Stomach (tissue), 9 donors: Measurements from ENCODE around the gene VPS41. TPM values are rescaled to one million over a fixed set of nuclear protein-coding genes. Genes with fewer than 3 reads are reported as not detected.

Experiments used
- DNase-seq, 2 donors: peaks; one replicate each; pipeline versions ENCODE4 v3.0.0 to v3.0.0-alpha.2; 2013 to 2019
- H3K27ac ChIP-seq, 5 donors: fragments of 200-600 bp in 4 of 5; sonication (generic) in 4 of 5; one replicate each; pipeline ENCODE4 v1.5.1; 2013 to 2019; ENCODE audit warnings: mild to moderate bottlenecking in 1 of 5, moderate library complexity in 1 of 5
- H3K27me3 ChIP-seq, 3 donors: fragments of 200-600 bp; sonication (generic); one replicate each; pipeline ENCODE4 v1.5.1; 2017 to 2019; ENCODE audit warnings: mixed run types in 1 of 3
- H3K36me3 ChIP-seq, 4 donors: fragments of 200-600 bp; sonication (generic); 1 replicate in 3 of 4; 2 replicates in 1 of 4; pipeline ENCODE4 v1.5.1; 2016 to 2019
- H3K4me1 ChIP-seq, 4 donors: fragments of 200-600 bp; sonication (generic); one replicate each; pipeline ENCODE4 v1.5.1; 2016 to 2019
- H3K4me3 ChIP-seq, 4 donors: fragments of 200-600 bp; sonication (generic) in 3 of 4; one replicate each; pipeline ENCODE4 v1.5.1; 2016 to 2019; ENCODE audit warnings: mild to moderate bottlenecking in 1 of 4
- H3K9me3 ChIP-seq, 4 donors: fragments of 200-600 bp; sonication (generic); one replicate each; pipeline ENCODE4 v1.5.1; 2016 to 2019
- CTCF ChIP-seq, 7 experiments: fragments of 450-650 bp in 4 of 7; fragments of 200-600 bp in 3 of 7; sonication (generic) in 3 of 7; IDR thresholded peaks; one replicate each; pipeline ENCODE4 v1.5.1; 2016 to 2019; ENCODE audit warnings: antibody characterized with exemption in 7 of 7, control low read depth in 2 of 7, mild to moderate bottlenecking in 1 of 7
- EP300 ChIP-seq: sonication (generic); formaldehyde crosslinking; IDR thresholded peaks from one replicate; pipeline ENCODE4 v1.6.1; 2017; ENCODE audit warnings: antibody characterized with exemption
- POLR2A ChIP-seq, 4 donors: fragments of 450-650 bp; IDR thresholded peaks; one replicate each; pipeline ENCODE4 v1.6.1; 2016; ENCODE audit warnings: antibody characterized with exemption in 4 of 4, control low read depth in 2 of 4, mild to moderate bottlenecking in 1 of 4, moderate library complexity in 1 of 4
- POLR2AphosphoS5 ChIP-seq, 3 donors: sonication (generic); formaldehyde crosslinking; IDR thresholded peaks; one replicate each; pipeline ENCODE4 v1.6.1; 2016; ENCODE audit warnings: antibody characterized with exemption in 3 of 3
- WGBS, 5 donors: extraction: QIAGEN DNeasy Blood & Tissue Kit in 3 of 5; methylation state at CpG; one replicate each; pipeline versions ENCODE4 v1.1.5 to v1.1.7; 2013 to 2018; 5-methylcytosine and 5-hydroxymethylcytosine counted together
- intact Hi-C: fragments of 100-400 bp; cut with DNase I; formaldehyde crosslinking; loops from one replicate; pipeline ENCODE4 v1.15.1; 2023; ENCODE audit warnings: low total_unique reads
- polyA plus RNA-seq, 3 donors: library from polyadenylated mRNA; stranded (reverse); fragments of 200-250 nt; gene quantifications; one replicate each; pipeline ENCODE4 v1.2.3, GENCODE V29; 2013
- total RNA-seq, 5 donors: library from RNA; depleted of rRNA; stranded (reverse); fragments of >200 nt; gene quantifications; one replicate each; pipeline versions ENCODE4 v1.1.0 to v1.2.3, GENCODE V29; 2014 to 2016
- donor health status: healthy with polysubstance abuse.
- donor health status: Bipolar disorder and iron deficiency.
- donor health status: healthy.

The VPS41 gene
- total and polyA plus RNA-seq, 8 donors, result 8.2 to 122 (median 41.4) TPM

GRCh38 chr7:38704041-38704547, 204.9 kb downstream of the VPS41 start:
- Histone ChIP-seq H3K4me3 (no peak overlapping the region), H3K9me3 (peaks cover 0 to 12% (median 0%) of the 10 kb centered on the region in 4 donors), H3K27me3 (peaks cover 0 to 5% (median 0%) of the 10 kb centered on the region in 3 donors), H3K4me1 (no peaks in the 10 kb centered on the region), H3K36me3 (no peaks in the 10 kb centered on the region), H3K27ac (no peak overlapping the region)
- intact Hi-C loops, result no loop called here
- DNase-seq, result no peak
- TF ChIP-seq POLR2AphosphoS5 (IDR thresholded peaks at IDR 0.05) (no peak), POLR2A (IDR thresholded peaks at IDR 0.05) (no peak), CTCF (IDR thresholded peaks at IDR 0.05) (no peak)
- WGBS, 5 donors, result 32 to 47% (median 35%) methylated on average over 4 of the region's 4 CpGs

- H3K36me3 ChIP-seq, result no peaks in the 10 kb centered on the region
- WGBS, 5 donors, result 65 to 79% (median 77%) methylated on average over 4 of the region's 4 CpGs
- TF ChIP-seq EP300, result no peak
- no peak for TF ChIP-seq POLR2A (IDR thresholded peaks at IDR 0.05)
- no peak for TF ChIP-seq CTCF (IDR thresholded peaks at IDR 0.05)
- no peak for TF ChIP-seq POLR2AphosphoS5 (IDR thresholded peaks at IDR 0.05)
- no peak for DNase-seq
- intact Hi-C loops, result no loop called here
- no peaks in the 10 kb centered on the region for H3K4me1 ChIP-seq
- H3K27ac ChIP-seq, result no peak overlapping the region
- H3K9me3 ChIP-seq, result peaks cover 0 to 12% (median 0%) of the 10 kb centered on the region in 4 donors
- no peak overlapping the region for H3K4me3 ChIP-seq
- H3K27me3 ChIP-seq, result peaks cover 0 to 5% (median 0%) of the 10 kb centered on the region in 3 donors
Observed at GRCh38 chr7:38703093-38703492, 205.9 kb downstream of the VPS41 start.

- H3K27ac ChIP-seq, result no peak overlapping the region
- H3K9me3 ChIP-seq, result peaks cover 0 to 4% (median 0%) of the 10 kb centered on the region in 4 donors
- H3K4me3 ChIP-seq, result no peak overlapping the region
- no peak for DNase-seq
- intact Hi-C loops, result no loop called here
- WGBS, 5 donors, result 83 to 93% (median 89%) methylated on average over 10 of the region's 10 CpGs
- H3K36me3 ChIP-seq, result no peaks in the 10 kb centered on the region
- TF ChIP-seq POLR2A (IDR thresholded peaks at IDR 0.05), result no peak
- TF ChIP-seq EP300, result no peak
- no peak for TF ChIP-seq CTCF (IDR thresholded peaks at IDR 0.05)
- TF ChIP-seq POLR2AphosphoS5 (IDR thresholded peaks at IDR 0.05), result no peak
- no peaks in the 10 kb centered on the region for H3K4me1 ChIP-seq
- H3K27me3 ChIP-seq, result peaks cover 0 to 5% (median 0%) of the 10 kb centered on the region in 3 donors
Observed at GRCh38 chr7:38702002-38702535, 206.9 kb downstream of the VPS41 start.

GRCh38 chr7:38700116-38700515, 208.9 kb downstream of the VPS41 start:
- no peak for DNase-seq
- H3K4me1 ChIP-seq, result no peaks in the 10 kb centered on the region
- H3K4me3 ChIP-seq, result no peak overlapping the region
- intact Hi-C loops, result no loop called here
- no peaks in the 10 kb centered on the region for H3K9me3 ChIP-seq
- peaks cover 0 to 5% (median 0%) of the 10 kb centered on the region in 3 donors for H3K27me3 ChIP-seq
- WGBS, 5 donors, result 68 to 74% (median 68%) methylated on average over 5 of the region's 5 CpGs
- H3K27ac ChIP-seq, result no peak overlapping the region
- TF ChIP-seq POLR2A (IDR thresholded peaks at IDR 0.05), result no peak
- no peak for TF ChIP-seq EP300
- TF ChIP-seq POLR2AphosphoS5 (IDR thresholded peaks at IDR 0.05), result no peak
- no peak for TF ChIP-seq CTCF (IDR thresholded peaks at IDR 0.05)
- H3K36me3 ChIP-seq, result no peaks in the 10 kb centered on the region
